NCI-H128 (cell line): ENCODE measurements around the gene CPPED1.
"Not testable (repeated sequence)": the region's sequence is repeated elsewhere in the genome, so short reads cannot be mapped to it uniquely, and the experiment has no call there.

Experiments
- DNase-seq: peaks from one replicate; lab custom pipeline; 2025; ENCODE audit not compliant: unreplicated experiment; lab: John Stamatoyannopoulos, UW

CPPED1 gene

DNA sequence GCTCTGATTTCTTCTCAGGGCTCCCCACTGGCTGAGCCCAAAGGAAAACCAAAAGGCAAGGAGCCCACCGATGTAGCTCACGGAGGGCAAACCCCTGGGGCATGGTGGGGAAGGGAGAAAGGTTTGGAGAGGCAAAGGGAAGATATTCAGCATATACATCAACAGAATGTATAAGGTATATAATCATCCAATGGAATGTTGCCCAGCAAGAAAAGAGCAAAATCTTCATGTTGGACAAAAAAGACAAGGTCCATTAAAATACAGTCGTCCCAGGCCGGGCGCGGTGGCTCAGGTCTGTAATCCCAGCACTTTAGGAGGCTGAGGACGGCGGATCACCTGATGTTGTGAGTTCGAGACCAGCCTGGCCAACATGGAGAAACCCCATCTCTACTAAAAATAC, 1.6 kb downstream of the CPPED1 start:
- DNase-seq = no peak

DNA sequence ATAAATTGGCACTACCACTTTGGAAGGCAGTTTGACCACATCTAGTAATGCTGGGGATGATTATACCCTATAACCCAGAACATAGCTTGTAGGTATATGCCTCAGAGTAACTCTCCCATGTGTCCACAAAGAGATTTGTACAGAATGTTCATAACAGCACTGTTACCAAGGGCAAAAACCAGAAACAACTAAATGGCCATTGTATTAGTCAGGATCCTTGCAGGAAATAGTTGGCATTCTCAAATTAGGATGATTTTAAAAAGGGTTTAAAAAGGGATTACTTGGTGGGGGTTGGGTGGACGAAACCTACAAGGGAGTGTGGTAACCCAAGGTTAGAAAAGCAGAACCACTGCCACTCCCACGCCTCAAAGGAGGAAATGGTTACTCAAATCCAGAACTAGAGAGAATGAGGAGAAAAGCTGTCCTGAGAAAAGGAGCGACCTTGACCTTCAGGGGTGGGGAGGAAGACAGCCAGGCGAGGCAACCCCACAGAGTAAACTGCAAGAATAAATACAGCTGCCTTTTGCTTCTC, 2.1 kb downstream of the CPPED1 start:
- no peak for DNase-seq

DNA sequence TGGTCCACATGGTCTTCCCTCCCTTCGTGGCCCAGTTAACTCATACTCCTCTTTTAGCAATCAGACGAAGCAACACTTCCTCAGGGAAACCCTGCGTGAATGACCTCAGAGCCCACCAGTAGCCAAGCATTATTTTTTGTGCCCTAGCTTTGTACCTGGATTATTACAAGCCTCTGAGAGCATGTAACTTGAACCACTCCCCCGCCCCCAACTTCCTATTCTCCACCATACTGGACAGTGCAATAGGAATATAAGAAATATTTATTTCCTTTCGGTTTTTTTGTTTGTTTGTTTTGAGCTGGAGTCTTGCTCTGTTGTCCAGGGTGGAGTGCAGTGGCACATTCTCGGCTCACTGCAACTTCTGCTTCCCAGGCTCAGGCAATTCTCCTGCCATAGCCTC, 2.9 kb downstream of the CPPED1 start:
- no peak for DNase-seq

DNA sequence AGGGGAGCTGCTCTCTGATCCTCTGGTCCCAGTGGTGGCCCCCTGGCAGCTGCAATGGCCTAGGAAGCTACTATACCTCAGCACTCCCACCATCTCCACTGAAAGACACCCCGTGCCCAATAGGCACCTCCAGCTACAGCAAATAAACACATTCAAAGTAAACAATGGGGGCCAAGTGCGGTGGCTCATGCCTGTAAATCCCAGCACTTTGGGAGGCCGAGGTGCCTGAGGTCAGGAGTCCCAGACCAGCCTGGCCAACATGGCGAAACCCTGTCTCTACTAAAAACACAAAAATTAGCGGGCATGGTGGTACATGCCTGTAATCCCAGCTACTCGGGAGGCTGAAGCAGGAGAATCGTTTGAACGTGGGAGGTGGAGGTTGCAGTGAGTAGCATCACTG, 3.7 kb downstream of the CPPED1 start:
- not testable (repeated sequence) for DNase-seq

DNA sequence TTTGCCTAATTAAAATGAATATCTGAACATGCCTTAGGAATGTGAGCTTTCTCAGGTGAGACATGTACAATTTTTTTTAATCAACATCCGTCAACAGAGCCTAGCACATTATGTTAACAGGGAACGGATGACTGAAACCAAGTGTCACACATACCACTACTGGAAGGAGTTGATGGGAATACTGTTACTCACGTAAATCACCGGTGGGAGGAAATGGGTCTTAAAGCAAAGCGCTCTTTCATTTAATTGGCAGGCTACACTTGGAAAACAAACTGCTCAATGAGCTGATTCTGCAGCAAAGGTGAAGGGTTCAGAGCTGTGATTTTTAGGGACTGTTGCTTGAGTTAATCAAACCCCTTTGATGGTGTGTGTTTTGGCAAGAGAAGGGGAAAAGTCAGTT, 4.8 kb downstream of the CPPED1 start:
- DNase-seq = no peak

DNA sequence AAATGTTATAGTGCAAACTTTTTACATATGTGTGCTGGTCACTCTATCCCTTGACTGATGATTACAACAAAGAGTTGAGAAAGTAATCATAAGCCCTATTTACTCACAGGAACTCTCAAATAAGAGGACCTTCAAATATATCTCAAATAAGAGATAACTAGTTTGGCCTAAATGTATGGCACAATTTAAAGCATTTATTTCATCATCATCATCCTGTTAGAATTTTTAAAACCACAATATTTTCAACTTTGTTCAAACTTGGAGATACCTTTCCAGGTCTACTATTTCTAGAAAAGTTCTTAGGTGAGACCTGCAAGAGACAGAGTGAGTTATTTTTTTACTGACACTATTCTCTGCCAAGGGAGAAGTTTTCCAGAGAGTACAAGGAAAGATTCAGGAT, 5.5 kb downstream of the CPPED1 start:
- DNase-seq = no peak

DNA sequence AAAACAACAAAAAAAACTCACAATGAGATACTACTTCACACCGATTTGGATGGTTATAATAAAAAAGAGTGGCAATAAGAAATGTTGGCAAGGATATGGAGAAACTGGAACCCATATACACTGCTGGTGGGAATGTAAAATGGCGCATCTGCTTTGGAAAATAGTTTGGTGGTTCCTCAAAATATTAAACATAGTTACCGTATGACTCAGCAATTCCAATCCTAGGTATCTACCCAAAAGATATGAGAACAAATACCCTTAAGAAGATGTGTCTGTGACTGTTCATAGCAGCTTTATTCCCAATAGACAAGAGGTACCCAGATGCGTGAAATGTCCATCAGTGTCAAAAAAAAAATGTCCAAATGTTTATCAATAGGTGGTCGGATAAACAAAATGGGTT, 7.2 kb downstream of the CPPED1 start:
- no peak for DNase-seq

DNA sequence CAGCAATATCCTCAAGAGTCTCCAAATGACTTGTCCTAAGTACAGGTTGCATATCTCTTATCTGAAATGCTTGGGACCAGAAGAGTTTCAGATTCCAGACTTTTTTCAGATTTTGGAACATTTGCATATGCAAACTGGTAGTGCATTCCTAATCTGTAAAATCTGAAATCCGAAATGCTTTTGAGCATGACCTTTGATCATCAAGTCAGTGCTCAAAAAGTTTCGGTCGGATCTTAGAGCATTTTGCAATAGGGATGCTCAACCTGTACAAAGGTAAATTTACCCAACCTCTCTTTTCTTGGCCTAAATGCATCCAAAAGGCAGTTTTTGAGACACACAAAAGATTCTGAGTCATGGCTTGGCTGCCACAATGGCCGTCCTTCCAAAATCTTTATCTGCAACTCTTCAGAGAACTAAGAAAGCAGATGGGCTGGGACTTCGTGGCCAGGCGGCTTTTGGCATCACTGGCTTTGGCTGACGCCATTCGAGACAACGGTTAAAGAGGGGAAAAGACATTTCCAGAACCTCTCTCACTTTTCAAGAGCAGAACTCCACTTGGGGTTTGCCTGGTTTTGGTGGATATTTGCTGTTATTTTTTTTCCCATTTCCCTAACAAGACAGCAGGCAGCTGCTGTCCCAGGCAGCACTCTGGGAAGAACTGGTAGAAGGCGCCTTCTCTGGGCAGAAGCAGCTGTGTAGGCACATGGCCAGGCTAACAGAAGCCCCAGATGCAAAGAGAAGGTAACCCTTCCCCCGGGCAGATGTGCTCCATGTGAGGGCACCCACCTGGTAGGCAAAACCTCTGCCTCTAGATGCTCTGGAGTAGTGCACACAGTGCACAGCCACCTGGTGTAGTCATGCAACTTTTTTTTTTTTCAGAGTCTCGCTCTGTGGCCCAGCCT, 8.9 kb downstream of the CPPED1 start:
- DNase-seq = no peak

DNA sequence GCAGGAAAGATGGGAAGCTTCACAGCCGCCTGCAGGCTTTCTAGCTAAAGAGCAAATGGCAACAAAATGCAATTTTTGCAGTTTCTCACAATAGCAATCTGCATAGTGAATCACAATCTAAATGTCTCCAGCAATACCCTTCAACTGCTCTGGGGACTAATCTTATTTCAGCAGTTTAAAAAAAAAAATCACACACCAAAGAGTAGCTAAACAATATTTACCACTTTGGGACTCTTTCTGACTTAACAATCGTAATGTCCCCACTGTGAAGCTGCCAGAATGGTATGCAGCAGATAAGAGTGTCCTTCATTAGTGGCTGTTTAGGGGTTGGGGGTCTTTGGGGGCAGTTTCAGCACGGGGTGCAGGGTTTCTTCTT, 9.8 kb downstream of the CPPED1 start:
- no peak for DNase-seq

DNA sequence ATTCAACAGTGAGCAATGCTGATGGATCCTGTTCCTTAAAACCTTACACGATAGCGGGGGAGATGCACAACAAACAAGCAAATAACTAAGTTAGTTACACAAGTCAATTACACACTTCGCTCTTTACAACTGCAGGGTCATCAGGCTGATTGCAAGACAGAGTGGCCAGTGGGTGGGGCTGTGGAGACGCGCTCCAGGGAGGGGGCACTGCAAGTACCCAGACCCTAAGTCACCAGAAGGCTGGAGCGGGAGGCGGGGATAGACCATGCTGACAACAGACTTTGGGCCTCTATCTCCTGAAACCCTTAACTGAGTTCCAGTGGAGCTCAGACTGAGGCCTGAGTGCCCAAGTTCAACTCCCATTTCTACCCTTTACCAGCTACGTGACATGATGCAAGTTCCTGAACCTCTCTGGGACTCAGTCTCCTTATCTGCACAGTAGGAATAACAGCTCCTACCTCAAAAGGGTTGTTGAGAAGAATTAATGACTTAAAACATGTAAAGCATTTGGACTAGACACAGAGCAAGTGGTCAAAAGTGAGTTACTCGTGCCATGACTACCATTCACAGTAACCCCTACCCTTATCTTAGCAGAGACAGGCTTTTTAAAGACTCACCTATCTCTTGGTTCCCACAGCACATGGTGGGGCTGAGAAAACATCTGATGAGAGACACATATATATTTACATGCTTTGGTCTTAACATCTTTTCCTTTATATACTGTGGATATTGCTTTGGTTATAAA, 10.4 kb downstream of the CPPED1 start:
- no peak for DNase-seq

DNA sequence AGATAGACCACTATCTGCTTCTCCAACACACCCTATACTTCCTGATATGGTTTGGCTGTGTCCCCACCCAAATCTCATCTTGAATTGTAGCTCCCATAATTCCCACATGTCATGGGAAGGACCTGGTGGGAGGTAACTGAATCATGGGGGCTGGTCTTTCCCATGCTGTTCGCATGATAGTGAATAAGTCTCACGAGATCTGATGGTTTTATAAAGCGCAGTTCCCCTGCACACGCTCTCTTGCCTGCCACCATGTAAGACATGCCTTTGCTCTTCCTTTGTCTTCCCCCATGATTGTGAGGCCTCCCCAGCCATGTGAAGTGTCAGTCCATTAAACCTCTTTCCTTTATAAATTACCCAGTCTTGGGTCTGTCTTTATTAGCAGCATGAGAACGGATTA, 11.2 kb downstream of the CPPED1 start:
- not testable (repeated sequence) for DNase-seq

DNA sequence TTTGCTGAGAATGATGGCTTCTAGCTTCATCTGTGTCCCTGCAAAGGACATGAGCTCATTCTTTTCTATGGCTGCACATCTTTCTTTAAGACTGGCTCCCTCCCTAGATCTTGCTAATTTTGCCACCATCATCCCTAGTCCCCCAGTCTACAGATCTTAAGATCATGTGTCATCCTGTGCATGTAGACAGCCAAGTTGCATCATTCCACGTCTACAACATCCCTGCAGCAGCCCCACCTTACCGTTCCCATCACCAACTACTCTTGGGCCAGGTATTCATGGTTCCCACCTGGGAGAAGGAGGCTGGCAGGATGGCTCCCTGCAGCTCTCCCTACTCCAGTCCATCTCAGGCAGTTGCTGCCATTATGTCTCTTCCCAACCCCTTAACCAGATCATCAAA, 12.3 kb downstream of the CPPED1 start:
- no peak for DNase-seq

DNA sequence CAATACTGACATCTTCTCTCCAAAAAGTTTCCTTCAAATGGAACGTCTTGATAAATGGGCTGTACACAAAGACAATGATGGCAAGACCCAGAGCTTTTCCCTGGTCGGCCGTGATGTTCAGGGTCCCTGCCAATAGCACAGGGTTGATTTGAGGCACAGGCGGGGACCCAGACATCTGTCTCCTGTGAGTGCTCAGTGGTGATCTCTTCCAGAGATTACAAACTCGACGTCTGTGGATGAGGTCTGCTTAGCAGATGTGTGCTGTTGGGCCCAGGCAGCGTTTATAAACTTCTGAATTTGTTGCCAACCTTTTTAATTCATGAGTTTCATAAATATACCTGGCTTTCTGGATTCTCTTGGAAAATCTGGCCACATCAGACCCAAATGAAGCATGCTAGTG, 14.9 kb downstream of the CPPED1 start:
- no peak for DNase-seq

DNA sequence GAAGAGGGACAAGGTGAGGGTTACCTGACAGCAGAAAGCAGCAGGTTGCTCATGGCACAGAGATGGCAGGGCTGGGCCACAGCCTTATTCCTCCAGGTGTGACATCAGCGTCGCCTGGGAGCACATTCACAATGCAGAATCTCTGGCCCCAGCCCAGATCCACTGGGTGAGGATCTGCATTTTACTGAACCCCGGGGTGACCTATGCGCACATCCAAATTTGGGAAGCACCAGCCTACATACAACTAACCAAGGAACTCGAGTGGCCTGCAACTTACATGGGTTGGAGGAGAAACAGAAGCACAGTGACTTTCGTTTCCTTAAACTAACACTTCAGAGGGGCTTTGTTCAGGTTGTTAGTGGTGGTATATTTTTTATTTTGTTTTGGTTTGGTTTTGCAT, 17.6 kb downstream of the CPPED1 start:
- no peak for DNase-seq

DNA sequence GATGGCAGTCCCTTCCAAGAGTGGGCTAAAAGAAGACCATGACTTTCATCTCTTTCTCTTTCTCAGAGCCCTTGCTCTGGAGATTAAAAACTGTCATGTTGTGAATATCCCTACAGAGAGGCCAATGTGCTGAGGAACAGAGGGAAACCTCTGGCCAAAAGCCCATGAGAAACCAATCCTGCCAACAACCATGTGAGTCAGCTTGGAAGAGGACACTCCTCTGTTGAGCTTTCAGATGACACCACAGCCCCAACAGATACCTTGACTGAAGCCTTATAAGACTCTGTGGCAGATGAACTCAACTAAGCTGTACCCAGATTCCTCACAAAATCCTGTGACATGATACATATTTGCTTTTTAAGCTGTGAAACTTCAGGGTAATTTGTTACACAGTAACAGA, 19.6 kb downstream of the CPPED1 start:
- DNase-seq = no peak

DNA sequence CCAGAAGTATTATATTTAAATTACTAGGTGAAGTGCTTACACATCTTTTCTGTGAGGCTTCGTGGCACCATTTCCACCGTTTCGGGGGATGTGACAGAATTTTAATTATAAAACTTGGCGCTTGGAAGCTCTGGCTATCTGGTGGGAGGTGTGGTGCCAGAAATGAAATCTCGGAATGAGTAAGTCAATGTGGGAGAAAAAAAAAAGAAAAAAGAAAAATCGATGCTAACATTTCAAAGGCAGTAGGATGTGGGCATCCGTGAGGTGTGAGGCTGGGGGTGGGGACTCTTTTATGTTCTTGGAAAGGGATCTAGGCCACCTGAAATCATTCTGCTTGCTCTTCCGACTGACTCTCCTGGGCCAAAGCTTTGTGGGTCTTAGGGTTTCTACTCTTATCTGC, 21.9 kb downstream of the CPPED1 start:
- DNase-seq = no peak

DNA sequence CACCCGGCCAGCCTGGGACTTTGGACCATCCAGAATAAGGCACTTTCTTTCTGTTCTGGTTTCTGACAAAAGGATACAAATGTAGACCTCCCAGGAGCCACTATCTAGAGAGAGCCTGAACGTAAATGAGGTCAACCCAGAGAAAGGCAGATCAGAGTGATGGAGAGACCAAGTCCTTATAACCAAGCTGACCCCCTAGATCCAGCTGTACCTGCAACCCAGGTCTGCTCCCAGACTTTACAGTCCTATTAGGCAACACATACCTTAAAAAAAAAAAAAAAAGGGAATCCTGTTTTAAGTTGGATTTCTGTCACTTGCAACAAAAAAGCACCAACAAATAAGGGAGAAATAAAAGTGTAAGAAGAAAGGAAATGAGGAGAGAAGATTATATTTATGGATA, 23.2 kb downstream of the CPPED1 start:
- no peak for DNase-seq

DNA sequence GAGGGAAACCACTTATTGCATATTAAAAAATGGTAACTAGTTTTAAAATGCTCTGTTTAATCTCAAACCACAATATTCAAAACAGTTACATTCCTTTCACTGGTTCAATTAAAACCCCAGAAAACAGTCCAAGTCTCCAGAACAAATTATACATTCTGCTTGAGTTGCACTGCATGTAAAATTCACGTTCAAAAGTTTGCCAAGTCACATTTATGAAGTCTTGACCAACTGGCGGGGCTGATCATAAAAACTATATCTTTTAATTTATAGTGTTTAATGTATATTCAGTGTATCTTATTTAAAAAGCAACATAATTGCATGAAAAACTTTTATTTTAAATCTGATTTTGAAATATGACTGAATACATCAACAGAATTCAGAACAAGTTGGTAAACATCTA, 25.0 kb downstream of the CPPED1 start:
- DNase-seq = no peak

DNA sequence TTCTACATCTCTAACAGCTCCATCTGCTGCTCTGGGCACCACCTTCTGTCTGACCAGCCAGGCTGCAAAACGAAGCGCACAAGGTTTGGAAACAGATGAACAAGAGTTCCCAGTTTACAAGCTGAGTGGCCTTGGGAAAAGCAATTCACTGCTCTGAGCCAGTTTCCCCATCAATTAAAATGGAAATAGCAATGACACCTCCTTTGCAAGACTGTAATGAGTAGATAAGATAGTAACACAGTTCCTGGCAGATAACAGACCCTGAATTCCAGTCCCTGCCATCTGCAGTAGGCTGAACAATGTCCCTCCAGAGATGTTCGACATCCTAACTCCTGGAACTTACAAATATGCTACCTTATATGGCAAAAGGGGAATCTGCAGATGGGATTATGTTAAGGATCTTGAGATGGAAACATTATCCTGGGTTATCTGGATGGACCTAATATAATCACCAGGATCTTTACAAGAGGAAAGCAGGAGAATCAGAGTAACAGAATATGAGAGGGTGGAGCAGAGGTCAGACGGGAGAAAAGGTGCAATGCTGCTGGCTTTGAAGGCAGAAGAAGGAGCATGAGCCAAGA, 27.9 kb downstream of the CPPED1 start:
- no peak for DNase-seq

DNA sequence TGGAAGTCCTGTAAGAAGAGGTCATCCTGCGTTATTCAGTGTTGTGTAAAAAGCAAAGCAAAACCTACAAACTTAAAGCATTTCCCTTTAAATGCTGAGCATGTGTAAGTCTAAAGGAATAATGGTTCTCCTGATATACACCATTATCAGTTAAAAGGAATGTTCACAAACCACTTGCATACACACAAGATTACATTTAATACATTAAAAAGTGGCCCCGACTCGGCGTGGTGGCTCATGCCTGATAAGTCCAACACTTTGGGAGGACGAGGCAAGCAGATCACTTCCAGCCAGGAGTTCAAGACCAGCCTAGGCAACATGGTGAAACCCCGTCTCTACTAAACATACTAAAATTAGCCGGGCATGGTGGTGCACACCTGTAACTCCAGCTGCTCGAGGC, 30.5 kb downstream of the CPPED1 start:
- no peak for DNase-seq

DNA sequence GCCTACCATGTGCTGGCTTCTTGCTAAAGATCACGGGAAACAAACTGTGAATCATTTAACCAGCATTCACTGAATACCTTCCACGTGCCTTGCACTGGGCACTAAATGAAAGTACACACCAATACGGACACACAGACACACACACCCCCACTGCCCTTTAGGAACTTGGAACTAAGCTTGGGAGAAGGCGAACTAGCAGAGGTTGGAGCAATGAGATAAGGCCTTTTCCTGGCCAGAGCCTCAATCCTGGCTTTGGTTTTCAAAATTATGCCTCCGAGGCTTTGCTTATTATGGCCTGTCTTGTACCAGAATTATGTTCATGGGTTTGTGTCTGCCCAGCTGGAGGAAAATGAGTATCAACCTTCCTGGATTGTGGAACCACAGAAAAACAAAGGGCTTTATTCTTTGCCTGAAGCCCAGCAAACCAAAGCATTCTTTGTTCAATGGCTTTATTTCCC, 32.3 kb downstream of the CPPED1 start:
- no peak for DNase-seq

DNA sequence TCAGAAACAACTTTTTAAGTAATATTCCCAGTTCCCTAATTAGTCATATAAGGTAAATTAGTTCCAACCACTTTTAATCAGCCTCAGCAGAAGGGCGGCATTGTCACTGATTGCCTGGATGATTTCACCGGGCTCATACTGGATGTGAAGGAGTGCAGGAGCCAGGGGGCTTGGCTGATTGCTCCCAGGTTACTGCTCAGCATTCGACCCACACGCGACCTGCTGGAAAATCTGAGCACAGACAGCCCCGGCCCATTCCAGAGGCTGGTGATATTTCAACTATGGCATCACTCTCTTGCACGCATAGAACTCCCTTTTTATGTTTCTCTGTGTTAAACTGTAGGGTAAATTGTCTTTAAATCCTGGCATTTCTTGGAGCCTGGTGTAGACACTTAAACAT, 34.2 kb downstream of the CPPED1 start:
- no peak for DNase-seq
